OCI-LY1 (cell line): ENCODE data around the gene TRAF3IP1.

Source experiments
- H2AFZ ChIP-seq: fragments of 200-600 bp; sonication (generic), shearing (Covaris generic); 2 replicates; pipeline ENCODE4 v1.6.0; 2014; ENCODE audit warnings: antibody characterized with exemption, mild to moderate bottlenecking, low read length
- H3F3A ChIP-seq: fragments of 200-600 bp; sonication (generic), shearing (Covaris generic); 2 replicates; pipeline ENCODE4 v1.6.0; 2014; ENCODE audit warnings: mild to moderate bottlenecking, antibody characterized with exemption, low read length, moderate library complexity; ENCODE audit not compliant: insufficient read depth
- H3K27ac ChIP-seq: fragments of 200-600 bp; sonication (generic); 2 replicates; pipeline ENCODE4 v1.5.1; 2014; ENCODE audit warnings: low read length, mixed run types, mild to moderate bottlenecking, low read depth; ENCODE audit not compliant: poor library complexity, severe bottlenecking
- H3K27me3 ChIP-seq: fragments of 200-600 bp; sonication (generic); 2 replicates; pipeline ENCODE4 v1.6.0; 2014; ENCODE audit warnings: antibody characterized with exemption, mild to moderate bottlenecking, low read length, moderate library complexity; ENCODE audit not compliant: insufficient read depth
- H3K36me3 ChIP-seq: fragments of 200-600 bp; sonication (generic); 2 replicates; pipeline ENCODE4 v1.6.1; 2014; ENCODE audit warnings: mild to moderate bottlenecking, antibody characterized with exemption, low read length, moderate library complexity, mixed read lengths; ENCODE audit not compliant: insufficient read depth
- H3K4me1 ChIP-seq: fragments of 200-600 bp; sonication (generic); 2 replicates; pipeline ENCODE4 v1.5.1; 2014; ENCODE audit warnings: mild to moderate bottlenecking, low read length, moderate library complexity; ENCODE audit not compliant: insufficient read depth, severe bottlenecking
- H3K4me2 ChIP-seq: fragments of 200-600 bp; sonication (generic), shearing (Covaris generic); 2 replicates; pipeline ENCODE4 v1.6.1; 2014; ENCODE audit warnings: low read length
- H3K4me3 ChIP-seq: fragments of 200-600 bp; sonication (generic); 2 replicates; pipeline ENCODE4 v1.5.1; 2014; ENCODE audit warnings: low read length, low read depth, mild to moderate bottlenecking, mixed read lengths; ENCODE audit not compliant: poor library complexity, severe bottlenecking
- H3K79me2 ChIP-seq: fragments of 200-600 bp; shearing (Covaris generic); 2 replicates; pipeline ENCODE4 v1.6.1; 2016; ENCODE audit warnings: mixed run types, low read length, mixed read lengths; ENCODE audit not compliant: insufficient read depth
- H3K9ac ChIP-seq: fragments of 200-600 bp; sonication (generic), shearing (Covaris generic); 2 replicates; pipeline ENCODE4 v1.6.1; 2014; ENCODE audit warnings: mild to moderate bottlenecking, low read length, mixed read lengths
- H3K9me2 ChIP-seq: fragments of 200-600 bp; sonication (generic), shearing (Covaris generic); 2 replicates; pipeline ENCODE4 v1.6.1; 2014; ENCODE audit warnings: low read depth, mild to moderate bottlenecking, low read length, mixed read lengths
- H3K9me3 ChIP-seq: fragments of 200-600 bp; shearing (Covaris generic); 2 replicates; pipeline ENCODE4 v1.6.1; 2014; ENCODE audit warnings: low read length, mixed read lengths
- H4K20me1 ChIP-seq: fragments of 200-600 bp; sonication (generic), shearing (Covaris generic); 2 replicates; pipeline ENCODE4 v1.6.0; 2016; ENCODE audit warnings: mild to moderate bottlenecking, low read length; ENCODE audit not compliant: insufficient read depth
- EZH2 ChIP-seq: fragments of 200-600 bp; sonication (generic), shearing (Covaris generic); IDR thresholded peaks from 2 replicates; pipeline ENCODE4 v1.8.0; 2017; ENCODE audit warnings: borderline replicate concordance, mixed run types, mild to moderate bottlenecking, antibody characterized with exemption, low read length, moderate library complexity, mixed read lengths
- TF ChIP-seq, protein P1 (sequence below): fragments of 200-600 bp; sonication (generic), shearing (Covaris generic); IDR thresholded peaks from 2 replicates; pipeline ENCODE4 v1.5.1; 2017; ENCODE audit warnings: mild to moderate bottlenecking, antibody characterized with exemption, low read length, moderate library complexity, mixed read lengths

TRAF3IP1 gene

DNA sequence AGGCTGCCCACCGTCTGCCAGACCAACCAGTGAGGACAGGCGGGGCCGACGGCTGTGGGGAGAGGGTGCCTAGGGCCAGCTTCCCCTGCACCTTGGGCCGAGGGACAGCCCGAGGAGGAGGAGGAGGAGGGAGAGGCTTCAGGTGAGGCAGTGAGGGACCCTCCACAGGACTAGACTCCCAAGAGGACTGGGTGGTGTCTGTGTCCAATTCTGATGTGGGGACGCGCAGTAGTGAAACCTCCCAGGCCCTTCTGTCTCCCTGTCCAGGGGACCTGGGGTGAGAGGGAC lies 86.6 kb downstream of the TRAF3IP1 start:
- H3K9ac ChIP-seq: no peak overlapping the region
- H2AFZ ChIP-seq: no peak overlapping the region
- no peaks in the 10 kb centered on the region for H3K79me2 ChIP-seq
- no peaks in the 10 kb centered on the region for H3K36me3 ChIP-seq
- H3K9me2 ChIP-seq: no peaks in the 10 kb centered on the region
- no peak overlapping the region for H3K27ac ChIP-seq
- no peaks in the 10 kb centered on the region for H3F3A ChIP-seq
- H3K9me3 ChIP-seq: no peaks in the 10 kb centered on the region
- TF ChIP-seq, protein P1, sequence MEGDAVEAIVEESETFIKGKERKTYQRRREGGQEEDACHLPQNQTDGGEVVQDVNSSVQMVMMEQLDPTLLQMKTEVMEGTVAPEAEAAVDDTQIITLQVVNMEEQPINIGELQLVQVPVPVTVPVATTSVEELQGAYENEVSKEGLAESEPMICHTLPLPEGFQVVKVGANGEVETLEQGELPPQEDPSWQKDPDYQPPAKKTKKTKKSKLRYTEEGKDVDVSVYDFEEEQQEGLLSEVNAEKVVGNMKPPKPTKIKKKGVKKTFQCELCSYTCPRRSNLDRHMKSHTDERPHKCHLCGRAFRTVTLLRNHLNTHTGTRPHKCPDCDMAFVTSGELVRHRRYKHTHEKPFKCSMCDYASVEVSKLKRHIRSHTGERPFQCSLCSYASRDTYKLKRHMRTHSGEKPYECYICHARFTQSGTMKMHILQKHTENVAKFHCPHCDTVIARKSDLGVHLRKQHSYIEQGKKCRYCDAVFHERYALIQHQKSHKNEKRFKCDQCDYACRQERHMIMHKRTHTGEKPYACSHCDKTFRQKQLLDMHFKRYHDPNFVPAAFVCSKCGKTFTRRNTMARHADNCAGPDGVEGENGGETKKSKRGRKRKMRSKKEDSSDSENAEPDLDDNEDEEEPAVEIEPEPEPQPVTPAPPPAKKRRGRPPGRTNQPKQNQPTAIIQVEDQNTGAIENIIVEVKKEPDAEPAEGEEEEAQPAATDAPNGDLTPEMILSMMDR: no peak
- TF ChIP-seq EZH2: no peak
- H3K4me3 ChIP-seq: no peak overlapping the region
- no peaks in the 10 kb centered on the region for H4K20me1 ChIP-seq
- H3K27me3 ChIP-seq: no peaks in the 10 kb centered on the region
- no peaks in the 10 kb centered on the region for H3K4me1 ChIP-seq
- no peak overlapping the region for H3K4me2 ChIP-seq

DNA sequence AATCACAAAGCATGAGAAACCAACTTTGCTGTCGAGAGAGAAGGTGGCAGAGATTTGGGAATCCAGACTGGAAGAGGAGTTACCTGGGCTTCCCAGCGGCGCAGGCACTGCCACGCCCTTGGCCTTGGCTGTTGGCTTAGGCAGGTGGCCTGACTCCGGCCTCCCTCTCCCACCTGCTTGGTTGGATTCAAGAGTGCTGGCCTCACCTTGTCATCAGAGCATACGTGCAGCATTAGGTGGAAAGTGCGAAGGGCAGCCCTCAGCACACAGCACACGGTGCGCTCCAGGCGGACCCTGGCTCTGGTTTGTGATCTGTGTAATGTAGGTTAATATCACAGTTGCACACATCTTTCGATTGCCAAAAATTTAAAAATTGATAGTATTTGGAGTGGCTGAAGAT lies 87.2 kb downstream of the TRAF3IP1 start:
- Histone ChIP-seq H3K9ac (no peak overlapping the region), H3K4me3 (no peak overlapping the region), H3K27ac (no peak overlapping the region), H3F3A (no peaks in the 10 kb centered on the region), H3K9me3 (no peaks in the 10 kb centered on the region), H3K9me2 (no peaks in the 10 kb centered on the region), H4K20me1 (no peaks in the 10 kb centered on the region), H2AFZ (no peak overlapping the region), H3K4me1 (no peaks in the 10 kb centered on the region), H3K4me2 (no peak overlapping the region), H3K79me2 (no peaks in the 10 kb centered on the region), H3K27me3 (no peaks in the 10 kb centered on the region), H3K36me3 (no peaks in the 10 kb centered on the region)
- TF ChIP-seq, protein P1: no peak
- TF ChIP-seq EZH2: no peak

DNA sequence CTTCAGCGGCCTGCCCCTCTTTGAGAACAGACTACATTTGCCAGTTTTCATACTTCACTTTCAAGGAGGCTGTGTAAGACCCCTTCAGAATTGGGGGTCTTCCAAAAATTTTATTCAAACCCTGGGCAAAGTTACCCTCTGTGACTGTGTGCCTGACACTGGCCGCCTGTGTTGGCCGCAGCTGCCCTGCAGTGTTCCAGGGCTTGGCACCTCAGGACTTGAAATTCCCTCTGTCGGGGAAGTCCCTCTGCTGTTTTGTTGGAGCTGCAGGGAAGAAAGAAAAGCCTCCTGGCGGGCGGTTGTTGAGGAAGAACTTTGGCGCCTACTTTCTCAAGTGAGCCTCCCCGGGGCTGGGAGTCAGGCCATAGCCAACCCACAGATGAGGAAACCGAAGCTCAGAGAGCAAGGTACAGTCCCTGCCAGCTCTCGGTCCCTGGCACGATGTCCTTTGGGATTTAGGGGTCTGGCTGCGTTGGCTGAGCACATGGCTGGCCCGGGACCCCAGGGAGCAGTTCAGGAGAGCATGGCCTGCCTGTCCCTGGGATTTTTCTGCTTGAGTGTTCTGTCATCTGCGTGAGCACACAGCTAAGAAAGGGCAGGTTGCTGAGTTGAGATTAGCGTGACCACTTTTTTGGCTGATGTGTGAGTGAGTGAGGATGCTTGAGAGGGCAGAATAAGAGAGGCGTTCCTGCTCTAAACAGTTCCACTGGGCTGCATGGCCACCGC lies 88.5 kb downstream of the TRAF3IP1 start:
- Histone ChIP-seq H3K9me2 (no peaks in the 10 kb centered on the region), H3K79me2 (no peaks in the 10 kb centered on the region), H3K9me3 (no peaks in the 10 kb centered on the region), H3K36me3 (no peaks in the 10 kb centered on the region), H2AFZ (no peak overlapping the region), H3K4me3 (no peak overlapping the region), H3K4me2 (no peak overlapping the region), H4K20me1 (no peaks in the 10 kb centered on the region), H3K4me1 (no peaks in the 10 kb centered on the region), H3K9ac (no peak overlapping the region), H3F3A (no peaks in the 10 kb centered on the region), H3K27me3 (no peaks in the 10 kb centered on the region), H3K27ac (no peak overlapping the region)
- TF ChIP-seq, protein P1: no peak
- TF ChIP-seq EZH2: no peak
